GM12865 (cell line): Measurements from ENCODE around the gene CEP295NL.
A peak's percentile ranks its signal among the peaks of the same experiment; 100 is the strongest.

Source experiments
- DNase-seq: peaks from one replicate; pipeline ENCODE4 v3.0.0; 2010; ENCODE audit warnings: low read depth
- H3K4me3 ChIP-seq: 2 replicates; pipeline ENCODE4 v1.5.1; 2011; ENCODE audit warnings: mild to moderate bottlenecking, low read depth, low read length, control low read depth
- CTCF ChIP-seq: IDR thresholded peaks from 2 replicates; pipeline ENCODE4 v1.5.1; 2011; ENCODE audit warnings: low read length, control low read depth, low read depth, inconsistent platforms; ENCODE audit not compliant: insufficient read depth; ENCODE audit errors: missing control alignments

Gene CEP295NL

GRCh38 chr17:78840780-78841611, 62.0 kb downstream of the CEP295NL start, which contains the start of gene USP36:
USP36 (minus strand) TSS chr17:78840814; CDS start chr17:78836363, 4,451 bp downstream.
- no peak for TF ChIP-seq CTCF
- peak; percentile 100 for DNase-seq
- peak within 1 kb of the TSS; percentile 95 for H3K4me3 ChIP-seq
